HepG2 (cell line): ENCODE measurements around the gene PSORS1C1. TPM values are rescaled to one million over a fixed set of nuclear protein-coding genes. Genes with fewer than 3 reads are reported as not detected.

Source experiments
- ARHGAP35 ChIP-seq: sonication (generic); formaldehyde crosslinking; IDR thresholded peaks from 2 replicates; pipeline ENCODE4 v1.9.0; 2022; ENCODE audit warnings: mild to moderate bottlenecking, inconsistent platforms, moderate library complexity, missing genetic modification reagents, borderline replicate concordance
- CBFB ChIP-seq: sonication (generic); formaldehyde crosslinking; IDR thresholded peaks from 2 replicates; pipeline ENCODE4 v1.4.0; 2020; ENCODE audit warnings: missing genetic modification reagents
- DR1 ChIP-seq: sonication (generic); formaldehyde crosslinking; IDR thresholded peaks from 2 replicates; pipeline ENCODE4 v1.8.0; 2021; ENCODE audit warnings: mild to moderate bottlenecking, missing genetic modification reagents, inconsistent platforms
- GATA4 ChIP-seq: sonication (generic); IDR thresholded peaks from 2 replicates; pipeline ENCODE4 v1.6.1; 2016; ENCODE audit warnings: antibody characterized with exemption, low read depth, borderline replicate concordance
- SMC3 ChIP-seq: IDR thresholded peaks from 2 replicates; pipeline ENCODE4 v1.6.1; 2011; ENCODE audit warnings: low read length, improper control_type of control experiment
- SP140L ChIP-seq: sonication (generic); formaldehyde crosslinking; IDR thresholded peaks from 2 replicates; pipeline ENCODE4 v1.4.0; 2020; ENCODE audit warnings: missing genetic modification reagents, borderline replicate concordance
- ZMYM4 ChIP-seq: sonication (generic); formaldehyde crosslinking; IDR thresholded peaks from 2 replicates; pipeline ENCODE4 v1.8.1; 2023; ENCODE audit warnings: mild to moderate bottlenecking, missing genetic modification reagents
- ZNF17 ChIP-seq: sonication (generic); formaldehyde crosslinking; IDR thresholded peaks from 2 replicates; pipeline ENCODE4 v1.5.0; 2020; ENCODE audit warnings: mild to moderate bottlenecking, missing genetic modification reagents
- ZNF496 ChIP-seq: sonication (generic); formaldehyde crosslinking; IDR thresholded peaks from 2 replicates; pipeline ENCODE4 v1.8.1; 2023; ENCODE audit warnings: mild to moderate bottlenecking, moderate library complexity, missing genetic modification reagents; ENCODE audit not compliant: insufficient replicate concordance
- polyA plus RNA-seq, 8 experiments: library from polyadenylated mRNA; depleted of rRNA in 3 of 8; stranded (reverse) in 7 of 8; unstranded in 1 of 8; fragments of >200 nt; fragmentation: Illumina TruSeq in 4 of 8; extraction: Trizol in 4 of 8; gene quantifications; 2 replicates each; pipeline versions ENCODE4 v1.2.1 to v1.2.3, GENCODE V29; 2011 to 2016; ENCODE audit warnings: low read depth in 4 of 8, missing spikeins in 1 of 8, mixed read lengths in 1 of 8; ENCODE audit not compliant: insufficient read depth in 1 of 8
- total RNA-seq, 5 experiments: library from RNA; depleted of rRNA; stranded (reverse); fragments of >200 nt; fragmentation: Illumina TruSeq; extraction: Trizol; gene quantifications; 2 replicates each; pipeline ENCODE4 v1.2.3, GENCODE V29; 2016; ENCODE audit warnings: low read depth in 1 of 5
- TF ChIP-seq, protein P1 (sequence below): sonication (generic); formaldehyde crosslinking; IDR thresholded peaks from 2 replicates; pipeline ENCODE4 v1.4.0; 2020; ENCODE audit warnings: mild to moderate bottlenecking, missing genetic modification reagents
- TF ChIP-seq, protein P2 (sequence below): IDR thresholded peaks from 2 replicates; pipeline ENCODE4 v1.6.1; 2016; ENCODE audit warnings: low read depth, borderline replicate concordance
- TF ChIP-seq, protein P3 (sequence below): sonication (generic); formaldehyde crosslinking; IDR thresholded peaks from 2 replicates; pipeline ENCODE4 v1.9.0; 2021; ENCODE audit warnings: missing genetic modification reagents, mild to moderate bottlenecking, borderline replicate concordance
- TF ChIP-seq, protein P4 (sequence below): IDR thresholded peaks from 2 replicates; pipeline ENCODE4 v1.6.1; 2016; ENCODE audit warnings: control low read depth
- TF ChIP-seq, protein P5 (sequence below): IDR thresholded peaks from 2 replicates; pipeline ENCODE4 v1.6.1; 2012; ENCODE audit warnings: low read depth, low read length, improper control_type of control experiment

The PSORS1C1 gene
- total and polyA plus RNA-seq, 2 of the 13 experiments (the other 11 are each of a cell fraction or from before 2014, with no cell fraction given), result 0.01 to 0.02 TPM

DNA sequence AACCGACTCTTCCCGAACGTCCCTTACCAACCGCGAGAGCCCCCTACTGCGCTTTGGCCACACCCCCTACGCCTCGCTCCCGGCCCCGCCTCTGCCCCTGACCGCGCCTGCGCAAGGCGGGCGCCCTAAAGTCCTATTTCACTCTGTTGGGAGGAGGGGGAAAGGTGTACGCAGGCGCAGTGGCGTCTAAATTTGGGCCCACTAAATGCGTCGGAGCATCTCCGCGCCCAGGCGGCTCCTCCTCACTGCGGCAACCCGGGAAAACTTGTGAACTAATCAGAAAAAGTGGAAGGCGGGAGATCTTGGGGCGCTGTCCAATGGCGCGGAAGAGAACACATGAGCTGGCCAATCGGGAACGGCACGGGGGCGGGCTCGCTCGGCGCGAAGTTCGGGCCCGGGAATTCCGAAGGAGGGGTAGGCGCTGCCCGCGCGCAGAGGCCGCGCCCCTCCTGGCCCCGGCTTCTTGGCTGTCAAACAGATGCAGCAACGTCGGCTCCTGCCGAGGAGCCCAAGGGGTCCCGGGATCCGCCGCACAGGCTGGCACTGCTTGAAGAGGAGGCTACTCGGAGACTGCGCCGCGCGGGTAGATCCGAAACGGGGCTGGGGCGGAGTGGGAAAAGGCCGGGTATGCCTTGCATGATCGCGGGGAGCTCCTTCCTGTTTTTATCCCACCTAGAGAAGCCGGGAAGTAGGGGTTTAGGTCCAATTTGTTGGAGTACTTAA lies 43.7 kb downstream of the PSORS1C1 start, which contains the start of gene TCF19 (continued):
- TF ChIP-seq, protein P1, sequence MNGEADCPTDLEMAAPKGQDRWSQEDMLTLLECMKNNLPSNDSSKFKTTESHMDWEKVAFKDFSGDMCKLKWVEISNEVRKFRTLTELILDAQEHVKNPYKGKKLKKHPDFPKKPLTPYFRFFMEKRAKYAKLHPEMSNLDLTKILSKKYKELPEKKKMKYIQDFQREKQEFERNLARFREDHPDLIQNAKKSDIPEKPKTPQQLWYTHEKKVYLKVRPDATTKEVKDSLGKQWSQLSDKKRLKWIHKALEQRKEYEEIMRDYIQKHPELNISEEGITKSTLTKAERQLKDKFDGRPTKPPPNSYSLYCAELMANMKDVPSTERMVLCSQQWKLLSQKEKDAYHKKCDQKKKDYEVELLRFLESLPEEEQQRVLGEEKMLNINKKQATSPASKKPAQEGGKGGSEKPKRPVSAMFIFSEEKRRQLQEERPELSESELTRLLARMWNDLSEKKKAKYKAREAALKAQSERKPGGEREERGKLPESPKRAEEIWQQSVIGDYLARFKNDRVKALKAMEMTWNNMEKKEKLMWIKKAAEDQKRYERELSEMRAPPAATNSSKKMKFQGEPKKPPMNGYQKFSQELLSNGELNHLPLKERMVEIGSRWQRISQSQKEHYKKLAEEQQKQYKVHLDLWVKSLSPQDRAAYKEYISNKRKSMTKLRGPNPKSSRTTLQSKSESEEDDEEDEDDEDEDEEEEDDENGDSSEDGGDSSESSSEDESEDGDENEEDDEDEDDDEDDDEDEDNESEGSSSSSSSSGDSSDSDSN, result peak; percentile 54; the same call in 1 of the 2 replicates
- TF ChIP-seq ZNF496 (CRISPR knock-in tag) (no peak), GATA4 (no peak), ZMYM4 (peak; percentile 61; the same call in 1 of the 2 replicates), ZNF17 (CRISPR knock-in tag) (no peak), CBFB (CRISPR knock-in tag) (peak; percentile 46; the same call in 1 of the 2 replicates), SMC3 (no peak), SP140L (no peak), DR1 (CRISPR knock-in tag) (peak; percentile 80), ARHGAP35 (CRISPR knock-in tag) (no peak; the same call in 1 of the 2 replicates)
- TF ChIP-seq, protein P2, sequence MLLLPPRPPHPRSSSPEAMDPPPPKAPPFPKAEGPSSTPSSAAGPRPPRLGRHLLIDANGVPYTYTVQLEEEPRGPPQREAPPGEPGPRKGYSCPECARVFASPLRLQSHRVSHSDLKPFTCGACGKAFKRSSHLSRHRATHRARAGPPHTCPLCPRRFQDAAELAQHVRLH (CRISPR knock-in tag), result peak; percentile 41; the same call in 1 of the 2 replicates
- TF ChIP-seq, protein P3, sequence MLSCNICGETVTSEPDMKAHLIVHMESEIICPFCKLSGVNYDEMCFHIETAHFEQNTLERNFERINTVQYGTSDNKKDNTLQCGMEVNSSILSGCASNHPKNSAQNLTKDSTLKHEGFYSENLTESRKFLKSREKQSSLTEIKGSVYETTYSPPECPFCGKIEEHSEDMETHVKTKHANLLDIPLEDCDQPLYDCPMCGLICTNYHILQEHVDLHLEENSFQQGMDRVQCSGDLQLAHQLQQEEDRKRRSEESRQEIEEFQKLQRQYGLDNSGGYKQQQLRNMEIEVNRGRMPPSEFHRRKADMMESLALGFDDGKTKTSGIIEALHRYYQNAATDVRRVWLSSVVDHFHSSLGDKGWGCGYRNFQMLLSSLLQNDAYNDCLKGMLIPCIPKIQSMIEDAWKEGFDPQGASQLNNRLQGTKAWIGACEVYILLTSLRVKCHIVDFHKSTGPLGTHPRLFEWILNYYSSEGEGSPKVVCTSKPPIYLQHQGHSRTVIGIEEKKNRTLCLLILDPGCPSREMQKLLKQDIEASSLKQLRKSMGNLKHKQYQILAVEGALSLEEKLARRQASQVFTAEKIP, result no peak
- TF ChIP-seq, protein P4, sequence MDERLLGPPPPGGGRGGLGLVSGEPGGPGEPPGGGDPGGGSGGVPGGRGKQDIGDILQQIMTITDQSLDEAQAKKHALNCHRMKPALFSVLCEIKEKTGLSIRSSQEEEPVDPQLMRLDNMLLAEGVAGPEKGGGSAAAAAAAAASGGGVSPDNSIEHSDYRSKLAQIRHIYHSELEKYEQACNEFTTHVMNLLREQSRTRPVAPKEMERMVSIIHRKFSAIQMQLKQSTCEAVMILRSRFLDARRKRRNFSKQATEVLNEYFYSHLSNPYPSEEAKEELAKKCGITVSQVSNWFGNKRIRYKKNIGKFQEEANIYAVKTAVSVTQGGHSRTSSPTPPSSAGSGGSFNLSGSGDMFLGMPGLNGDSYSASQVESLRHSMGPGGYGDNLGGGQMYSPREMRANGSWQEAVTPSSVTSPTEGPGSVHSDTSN (CRISPR knock-in tag), result no peak
- TF ChIP-seq, protein P5, sequence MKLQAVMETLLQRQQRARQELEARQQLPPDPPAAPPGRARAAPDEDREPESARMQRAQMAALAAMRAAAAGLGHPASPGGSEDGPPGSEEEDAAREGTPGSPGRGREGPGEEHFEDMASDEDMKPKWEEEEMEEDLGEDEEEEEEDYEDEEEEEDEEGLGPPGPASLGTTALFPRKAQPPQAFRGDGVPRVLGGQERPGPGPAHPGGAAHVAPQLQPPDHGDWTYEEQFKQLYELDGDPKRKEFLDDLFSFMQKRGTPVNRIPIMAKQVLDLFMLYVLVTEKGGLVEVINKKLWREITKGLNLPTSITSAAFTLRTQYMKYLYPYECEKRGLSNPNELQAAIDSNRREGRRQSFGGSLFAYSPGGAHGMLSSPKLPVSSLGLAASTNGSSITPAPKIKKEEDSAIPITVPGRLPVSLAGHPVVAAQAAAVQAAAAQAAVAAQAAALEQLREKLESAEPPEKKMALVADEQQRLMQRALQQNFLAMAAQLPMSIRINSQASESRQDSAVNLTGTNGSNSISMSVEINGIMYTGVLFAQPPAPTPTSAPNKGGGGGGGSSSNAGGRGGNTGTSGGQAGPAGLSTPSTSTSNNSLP, result no peak
